G401 (cell line): Measurements from ENCODE around the gene TEX13A. TPM values are rescaled to one million over a fixed set of nuclear protein-coding genes. Genes with fewer than 3 reads are reported as not detected.
"Not testable (repeated sequence)": the region's sequence is repeated elsewhere in the genome, so short reads cannot be mapped to it uniquely, and the experiment has no call there.

Experiments
- DNase-seq: peaks from one replicate; pipeline ENCODE4 v3.0.0-alpha.2; 2015; ENCODE audit warnings: low spot score
- in situ Hi-C: cut with HindIII; loops from 2 replicates; pipeline ENCODE4 v1.10.0; 2016; ENCODE audit warnings: low sequenced_read_pairs, mixed read lengths
- total RNA-seq: library from RNA; depleted of rRNA; stranded (reverse); fragments of >200 nt; shearing (Covaris generic); gene quantifications from 2 replicates; pipeline ENCODE4 v1.2.3, GENCODE V29; 2014; rRNA removed

The TEX13A gene
- total RNA-seq, result not detected in 2 replicates

GRCh38 chrX:105220636-105221035 is at the start of gene TEX13A:
TSS of gene TEX13A (minus strand) at chrX:105220694. CDS start at chrX:105220397, 297 bp downstream.
- DNase-seq, result no peak
- in situ Hi-C loops, result no loop called here

GRCh38 chrX:105269386-105269785 is 48.9 kb upstream of the TEX13A start:
- no peak for DNase-seq
- in situ Hi-C loops, result no loop called here

- in situ Hi-C loops, result no loop called here
These were observed 46.7 kb upstream of the TEX13A start for GRCh38 chrX:105267167-105267566.

GRCh38 chrX:105266456-105266855 is 46.0 kb upstream of the TEX13A start:
- no peak for DNase-seq
- in situ Hi-C loops, result no loop called here

More at GRCh38 chrX:105267167-105267566, 46.7 kb upstream of the TEX13A start:
- DNase-seq, result no peak

- in situ Hi-C loops, result no loop called here
- DNase-seq, result no peak
These were observed 44.6 kb upstream of the TEX13A start for GRCh38 chrX:105265093-105265492.

GRCh38 chrX:105263801-105264200 is 43.3 kb upstream of the TEX13A start:
- in situ Hi-C loops, result no loop called here
- DNase-seq, result no peak

GRCh38 chrX:105263171-105263570 is 42.7 kb upstream of the TEX13A start:
- in situ Hi-C loops, result no loop called here
- DNase-seq, result no peak

GRCh38 chrX:105260291-105261043 is 40.0 kb upstream of the TEX13A start:
- DNase-seq, result no peak
- in situ Hi-C loops, result no loop called here

- in situ Hi-C loops, result no loop called here
- no peak for DNase-seq
These were observed 20.6 kb upstream of the TEX13A start for GRCh38 chrX:105241056-105241455.

- DNase-seq, in situ Hi-C loops: not testable (repeated sequence)
These were observed 16.9 kb upstream of the TEX13A start for GRCh38 chrX:105237407-105237806.

- in situ Hi-C loops, result no loop called here
- DNase-seq, result no peak
These were observed 8.7 kb upstream of the TEX13A start for GRCh38 chrX:105229146-105229545.

- in situ Hi-C loops, result no loop called here
- DNase-seq, result no peak
These were observed 8.1 kb upstream of the TEX13A start for GRCh38 chrX:105228602-105229001.

GRCh38 chrX:105226499-105226898 is 6.0 kb upstream of the TEX13A start:
- DNase-seq, result no peak
- in situ Hi-C loops, result no loop called here

GRCh38 chrX:105221374-105221773 is 880 bp upstream of the TEX13A start:
- DNase-seq, result no peak
- in situ Hi-C loops, result no loop called here

GRCh38 chrX:105219454-105220401 is 766 bp downstream of the TEX13A start:
- DNase-seq, result no peak
- in situ Hi-C loops, result no loop called here

- in situ Hi-C loops, result no loop called here
- DNase-seq, result no peak
These were observed 9.4 kb downstream of the TEX13A start for GRCh38 chrX:105211066-105211575.

GRCh38 chrX:105210258-105210657 is 10.2 kb downstream of the TEX13A start:
- in situ Hi-C loops, result no loop called here
- no peak for DNase-seq

- in situ Hi-C loops, result no loop called here
- DNase-seq, result no peak
These were observed 11.1 kb downstream of the TEX13A start for GRCh38 chrX:105209406-105209805.

- no peak for DNase-seq
- in situ Hi-C loops, result no loop called here
These were observed 28.6 kb downstream of the TEX13A start for GRCh38 chrX:105191878-105192277.
